ENCODE data around the gene METRN. TPM values are rescaled to one million over a fixed set of nuclear protein-coding genes. Genes with fewer than 3 reads are reported as not detected.

METRN gene
- total and polyA plus RNA-seq, 4 donors, result 10.9 to 67.3 (median 41.5) TPM

GRCh38 chr16:716200-716568 lies 1.3 kb downstream of the METRN start:
- DNase-seq (peak; percentile 64 to 74 (median 72)), ATAC-seq (ENCODE audit: insufficient read depth, low FRiP score) (no peak)
- peaks cover 0 to 9% (median 0%) of the 10 kb centered on the region in 3 donors for H3K27me3 ChIP-seq (ENCODE audit: control insufficient read depth in 3 of 3, insufficient read depth in 3 of 3, low read length in 2 of 3)
- H3K36me3 ChIP-seq (ENCODE audit: control insufficient read depth in 4 of 4, insufficient read depth in 4 of 4, low read length in 4 of 4), result no peaks in the 10 kb centered on the region
- WGBS, 2 donors, result 24 to 39% methylated on average over 8 to 12 of the region's 12 CpGs
- TF ChIP-seq CTCF (IDR thresholded peaks at IDR 0.05; ENCODE audit: control extremely low read depth, extremely low read depth), result no peak
- H3K9ac ChIP-seq (ENCODE audit: insufficient read depth in 1 of 2, low read length in 2 of 2), result no peak overlapping the region
- peak overlapping the region; percentile 7 for H3K4me3 ChIP-seq
- peaks cover 0 to 26% (median 13%) of the 10 kb centered on the region in 5 donors for H3K4me1 ChIP-seq (ENCODE audit: control insufficient read depth in 5 of 5, insufficient read depth in 5 of 5, low read length in 5 of 5)
- H3K27ac ChIP-seq (ENCODE audit: low read depth in 1 of 2, low read length in 1 of 2), result no peak overlapping the region
- H3K9me3 ChIP-seq (ENCODE audit: control insufficient read depth in 4 of 4, insufficient read depth in 3 of 4, low read length in 3 of 4), result no peaks in the 10 kb centered on the region

GRCh38 chr16:716768-717325 lies 1.9 kb downstream of the METRN start:
- ATAC-seq (ENCODE audit: insufficient read depth, low FRiP score), result no peak
- no peak for TF ChIP-seq CTCF (IDR thresholded peaks at IDR 0.05; ENCODE audit: control extremely low read depth, extremely low read depth)
- H3K9me3 ChIP-seq (ENCODE audit: control insufficient read depth in 4 of 4, insufficient read depth in 3 of 4, low read length in 3 of 4), result no peaks in the 10 kb centered on the region
- H3K36me3 ChIP-seq (ENCODE audit: control insufficient read depth in 4 of 4, insufficient read depth in 4 of 4, low read length in 4 of 4), result no peaks in the 10 kb centered on the region
- H3K27me3 ChIP-seq (ENCODE audit: control insufficient read depth in 3 of 3, insufficient read depth in 3 of 3, low read length in 2 of 3), result peaks cover 0 to 9% (median 0%) of the 10 kb centered on the region in 3 donors
- H3K27ac ChIP-seq (ENCODE audit: low read depth in 1 of 2, low read length in 1 of 2), result no peak overlapping the region
- H3K4me3 ChIP-seq, result no peak overlapping the region
- H3K4me1 ChIP-seq (ENCODE audit: control insufficient read depth in 5 of 5, insufficient read depth in 5 of 5, low read length in 5 of 5), result peaks cover 0 to 30% (median 13%) of the 10 kb centered on the region in 5 donors
- H3K9ac ChIP-seq (ENCODE audit: insufficient read depth in 1 of 2, low read length in 2 of 2), result no peak overlapping the region
- WGBS, 2 donors, result 89 to 91% methylated on average over 29 of the region's 29 CpGs
- DNase-seq, result no peak

DNA sequence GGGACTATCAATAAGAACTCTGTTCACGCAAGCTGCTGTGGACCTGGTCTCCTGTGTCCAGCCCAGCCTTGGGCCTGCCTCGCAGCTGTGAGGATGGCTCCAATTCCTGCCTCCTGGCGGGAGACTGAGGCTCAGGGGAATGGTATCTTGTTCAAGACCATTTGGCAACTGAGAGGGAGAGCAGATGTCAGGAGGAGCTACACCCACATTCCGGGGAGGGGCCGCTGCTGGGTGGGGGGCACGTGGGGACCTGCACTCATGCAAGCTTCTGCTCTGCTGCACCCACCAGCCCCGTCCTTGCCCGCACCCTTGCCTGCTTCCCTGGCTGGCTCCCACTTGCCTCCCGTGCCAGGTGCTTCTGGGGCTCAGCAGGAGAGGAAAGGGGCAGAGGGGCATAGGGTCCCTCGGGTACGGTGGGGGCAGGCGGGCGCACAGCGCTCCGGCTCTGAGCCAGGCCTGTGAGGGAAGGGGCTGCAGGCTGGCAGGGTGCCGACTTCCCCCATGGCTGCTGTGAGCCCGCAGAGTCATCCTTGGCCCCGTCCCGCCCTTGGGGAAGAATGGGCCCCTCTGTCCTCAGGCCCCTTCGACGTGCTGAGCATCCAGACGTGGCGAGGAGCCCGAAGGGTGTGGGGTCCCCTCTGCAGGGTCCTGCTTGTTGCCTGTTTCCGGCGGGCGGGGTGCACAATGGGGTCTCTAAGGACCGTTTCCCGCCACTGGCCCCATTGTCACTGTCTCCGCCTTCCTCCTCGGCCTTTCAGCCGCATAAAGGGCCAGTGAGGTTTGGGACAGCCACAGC lies 2.7 kb downstream of the METRN start:
- WGBS, 2 donors, result 77 to 84% methylated on average over 32 of the region's 32 CpGs
- Histone ChIP-seq H3K27me3 (ENCODE audit: control insufficient read depth in 3 of 3, insufficient read depth in 3 of 3, low read length in 2 of 3) (peaks cover 0 to 9% (median 0%) of the 10 kb centered on the region in 3 donors), H3K36me3 (ENCODE audit: control insufficient read depth in 4 of 4, insufficient read depth in 4 of 4, low read length in 4 of 4) (no peaks in the 10 kb centered on the region), H3K4me3 (no peak overlapping the region), H3K4me1 (ENCODE audit: control insufficient read depth in 5 of 5, insufficient read depth in 5 of 5, low read length in 5 of 5) (peaks cover 0 to 30% (median 13%) of the 10 kb centered on the region in 5 donors), H3K27ac (ENCODE audit: low read depth in 1 of 2, low read length in 1 of 2) (no peak overlapping the region), H3K9ac (ENCODE audit: insufficient read depth in 1 of 2, low read length in 2 of 2) (no peak overlapping the region), H3K9me3 (ENCODE audit: control insufficient read depth in 4 of 4, insufficient read depth in 3 of 4, low read length in 3 of 4) (no peaks in the 10 kb centered on the region)
- no peak for DNase-seq
- no peak for TF ChIP-seq CTCF (IDR thresholded peaks at IDR 0.05; ENCODE audit: control extremely low read depth, extremely low read depth)
- no peak for ATAC-seq (ENCODE audit: insufficient read depth, low FRiP score)

All from lung (tissue), 12 donors.